ENCODE measurements around the gene ANKRD52.

The ANKRD52 gene

GRCh38 chr12:56255671-56256070 lies 2.5 kb downstream of the ANKRD52 start:
- H3K27me3 ChIP-seq (ENCODE audit: control insufficient read depth, insufficient read depth, low read length) = no peaks in the 10 kb centered on the region
- no peaks in the 10 kb centered on the region for H3K36me3 ChIP-seq (ENCODE audit: control insufficient read depth, insufficient read depth, low read length)
- no peak overlapping the region for H3K4me2 ChIP-seq (ENCODE audit: low read length)
- H3K4me3 ChIP-seq (ENCODE audit: low read depth, low read length) = no peak overlapping the region
- no peak for TF ChIP-seq CTCF (IDR thresholded peaks at IDR 0.05)
- H3K27ac ChIP-seq = no peak overlapping the region
- no peak overlapping the region for H2AFZ ChIP-seq
- H3K9ac ChIP-seq = no peak overlapping the region
- H3K79me2 ChIP-seq = peaks cover 18% of the 10 kb centered on the region
- peaks cover 8% of the 10 kb centered on the region for H3K4me1 ChIP-seq
- H3K9me3 ChIP-seq (ENCODE audit: control insufficient read depth, low read length) = no peaks in the 10 kb centered on the region

GRCh38 chr12:56253091-56253490 lies 5.1 kb downstream of the ANKRD52 start:
- no peak for TF ChIP-seq CTCF (IDR thresholded peaks at IDR 0.05)
- Histone ChIP-seq H3K36me3 (ENCODE audit: control insufficient read depth, insufficient read depth, low read length) (no peaks in the 10 kb centered on the region), H3K9me3 (ENCODE audit: control insufficient read depth, low read length) (no peaks in the 10 kb centered on the region), H3K27me3 (ENCODE audit: control insufficient read depth, insufficient read depth, low read length) (no peaks in the 10 kb centered on the region), H3K9ac (no peak overlapping the region), H3K4me2 (ENCODE audit: low read length) (no peak overlapping the region), H3K27ac (no peak overlapping the region), H3K4me3 (ENCODE audit: low read depth, low read length) (no peak overlapping the region), H2AFZ (no peak overlapping the region), H3K4me1 (peaks cover 3% of the 10 kb centered on the region), H3K79me2 (peaks cover 25% of the 10 kb centered on the region)

GRCh38 chr12:56252649-56253048 lies 5.5 kb downstream of the ANKRD52 start:
- no peaks in the 10 kb centered on the region for H3K9me3 ChIP-seq (ENCODE audit: control insufficient read depth, low read length)
- no peak overlapping the region for H2AFZ ChIP-seq
- no peak overlapping the region for H3K9ac ChIP-seq
- peaks cover 3% of the 10 kb centered on the region for H3K4me1 ChIP-seq
- peaks cover 23% of the 10 kb centered on the region for H3K79me2 ChIP-seq
- H3K36me3 ChIP-seq (ENCODE audit: control insufficient read depth, insufficient read depth, low read length) = no peaks in the 10 kb centered on the region
- H3K4me2 ChIP-seq (ENCODE audit: low read length) = no peak overlapping the region
- H3K27ac ChIP-seq = no peak overlapping the region
- H3K4me3 ChIP-seq (ENCODE audit: low read depth, low read length) = no peak overlapping the region
- TF ChIP-seq CTCF (IDR thresholded peaks at IDR 0.05) = no peak
- H3K27me3 ChIP-seq (ENCODE audit: control insufficient read depth, insufficient read depth, low read length) = no peaks in the 10 kb centered on the region

- TF ChIP-seq CTCF (IDR thresholded peaks at IDR 0.05) = no peak
- no peaks in the 10 kb centered on the region for H3K27me3 ChIP-seq (ENCODE audit: control insufficient read depth, insufficient read depth, low read length)
- no peaks in the 10 kb centered on the region for H3K36me3 ChIP-seq (ENCODE audit: control insufficient read depth, insufficient read depth, low read length)
- H3K4me3 ChIP-seq (ENCODE audit: low read depth, low read length) = no peak overlapping the region
- peaks cover 9% of the 10 kb centered on the region for H3K79me2 ChIP-seq
- no peaks in the 10 kb centered on the region for H3K9me3 ChIP-seq (ENCODE audit: control insufficient read depth, low read length)
- H2AFZ ChIP-seq = no peak overlapping the region
- H3K4me1 ChIP-seq = no peaks in the 10 kb centered on the region
- H3K27ac ChIP-seq = no peak overlapping the region
- H3K4me2 ChIP-seq (ENCODE audit: low read length) = no peak overlapping the region
- H3K9ac ChIP-seq = no peak overlapping the region
These were observed 9.5 kb downstream of the ANKRD52 start for GRCh38 chr12:56248711-56249110.

- peaks cover 7% of the 10 kb centered on the region for H3K79me2 ChIP-seq
- H3K9me3 ChIP-seq (ENCODE audit: control insufficient read depth, low read length) = no peaks in the 10 kb centered on the region
- H3K4me2 ChIP-seq (ENCODE audit: low read length) = no peak overlapping the region
- no peak for TF ChIP-seq CTCF (IDR thresholded peaks at IDR 0.05)
- no peak overlapping the region for H3K4me3 ChIP-seq (ENCODE audit: low read depth, low read length)
- no peak overlapping the region for H2AFZ ChIP-seq
- no peaks in the 10 kb centered on the region for H3K27me3 ChIP-seq (ENCODE audit: control insufficient read depth, insufficient read depth, low read length)
- H3K4me1 ChIP-seq = no peaks in the 10 kb centered on the region
- H3K36me3 ChIP-seq (ENCODE audit: control insufficient read depth, insufficient read depth, low read length) = no peaks in the 10 kb centered on the region
- H3K27ac ChIP-seq = no peak overlapping the region
- H3K9ac ChIP-seq = no peak overlapping the region
These were observed 10.3 kb downstream of the ANKRD52 start for GRCh38 chr12:56247923-56248322.

Data from parathyroid adenoma (tissue), 2 donors.